Naive thymus-derived CD4-positive, alpha-beta T cell (primary cell): ENCODE measurements around the gene DUX4. TPM values are rescaled to one million over a fixed set of nuclear protein-coding genes. Genes with fewer than 3 reads are reported as not detected.
"Not testable (repeated sequence)": the region's sequence is repeated elsewhere in the genome, so short reads cannot be mapped to it uniquely, and the experiment has no call there.

Source experiments
- ATAC-seq: fragments of 150-1000 bp; cut with Tn5 transposase; 2 replicates; pipeline ENCODE4 v1.10.0; 2021; ENCODE audit warnings: mild to moderate bottlenecking, moderate library complexity
- CTCF ChIA-PET: fragments of 350-600 bp; sonication (Branson Sonifier 250); formaldehyde crosslinking; loops from one replicate; lab custom pipeline; 2021; ENCODE audit warnings: antibody characterized with exemption; lab: Charles Lee
- POLR2A ChIA-PET: fragments of 350-600 bp; sonication (Branson Sonifier 250); formaldehyde crosslinking; loops from one replicate; lab custom pipeline; 2021; ENCODE audit warnings: antibody characterized with exemption, inconsistent platforms; lab: Charles Lee
- DNase-seq, 9 donors: peaks; one replicate each; pipeline versions ENCODE4 v3.0.0 to v3.0.0-alpha.2; 2020 to 2022; ENCODE audit warnings: mixed read lengths in 1 of 9
- H3K27ac ChIP-seq: one replicate; pipeline ENCODE4 v1.7.0; 2013; ENCODE audit warnings: mild to moderate bottlenecking, low read depth, low read length, moderate library complexity
- H3K27me3 ChIP-seq, 2 donors: one replicate each; pipeline ENCODE4 v1.7.0; 2013; ENCODE audit warnings: low read length in 2 of 2, mild to moderate bottlenecking in 2 of 2, moderate library complexity in 2 of 2; ENCODE audit not compliant: control insufficient read depth in 2 of 2, insufficient read depth in 2 of 2
- H3K36me3 ChIP-seq, 3 experiments: 1 replicate in 2 of 3; 2 replicates in 1 of 3; pipeline ENCODE4 v1.7.0; 2013; ENCODE audit warnings: low read length in 3 of 3, mild to moderate bottlenecking in 3 of 3, moderate library complexity in 1 of 3; ENCODE audit not compliant: insufficient read depth in 3 of 3, control insufficient read depth in 2 of 3
- H3K4me1 ChIP-seq, 2 donors: one replicate each; pipeline ENCODE4 v1.7.0; 2013; ENCODE audit warnings: low read length in 2 of 2, mild to moderate bottlenecking in 2 of 2, moderate library complexity in 1 of 2; ENCODE audit not compliant: control insufficient read depth in 2 of 2, insufficient read depth in 2 of 2
- H3K4me3 ChIP-seq: 2 replicates; pipeline ENCODE4 v1.7.0; 2013; ENCODE audit warnings: mild to moderate bottlenecking, low read length
- H3K9me3 ChIP-seq, 3 experiments: 1 replicate in 2 of 3; 2 replicates in 1 of 3; pipeline ENCODE4 v1.7.0; 2013; ENCODE audit warnings: low read length in 3 of 3; ENCODE audit not compliant: control insufficient read depth in 2 of 3
- H3K27ac Mint-ChIP-seq, 9 donors: one replicate each; pipeline ENCODE4 v1.8.0; 2020 to 2022; ENCODE audit warnings: mixed read lengths in 9 of 9, mild to moderate bottlenecking in 8 of 9, moderate library complexity in 5 of 9, inconsistent platforms in 2 of 9
- H3K27me3 Mint-ChIP-seq, 5 donors: one replicate each; pipeline ENCODE4 v1.8.0; 2021 to 2022; ENCODE audit warnings: mixed read lengths in 5 of 5, mild to moderate bottlenecking in 1 of 5
- H3K36me3 Mint-ChIP-seq, 5 donors: one replicate each; pipeline ENCODE4 v1.8.0; 2020 to 2022; ENCODE audit warnings: mixed read lengths in 5 of 5, mild to moderate bottlenecking in 3 of 5, inconsistent platforms in 1 of 5
- H3K4me1 Mint-ChIP-seq, 7 donors: one replicate each; pipeline ENCODE4 v1.8.0; 2020 to 2022; ENCODE audit warnings: mixed read lengths in 7 of 7, mild to moderate bottlenecking in 3 of 7, inconsistent platforms in 1 of 7
- H3K4me3 Mint-ChIP-seq, 10 donors: one replicate each; pipeline ENCODE4 v1.8.0; 2020 to 2022; ENCODE audit warnings: mild to moderate bottlenecking in 10 of 10, mixed read lengths in 10 of 10, moderate library complexity in 6 of 10, inconsistent platforms in 2 of 10
- H3K9me3 Mint-ChIP-seq, 11 donors: one replicate each; pipeline ENCODE4 v1.8.0; 2020 to 2022; ENCODE audit warnings: mixed read lengths in 11 of 11, mild to moderate bottlenecking in 4 of 11, inconsistent platforms in 1 of 11, moderate library complexity in 1 of 11
- intact Hi-C, 2 donors: fragments of 100-400 bp; cut with micrococcal nuclease; formaldehyde crosslinking; loops; one replicate each; pipeline ENCODE4 v1.15.1; 2023
- polyA plus RNA-seq, 2 donors: library from polyadenylated mRNA; unstranded; fragments of 300-500 nt; fragmentation: Illumina TruSeq; gene quantifications; one replicate each; pipeline ENCODE4 v1.2.3, GENCODE V29; 2021
- total RNA-seq, 6 experiments: library from RNA in 5 of 6; stranded (reverse) in 5 of 6; gene quantifications; 1 replicate in 5 of 6; 2 replicates in 1 of 6; pipeline ENCODE4 v1.2.3 and lab custom pipeline; 2021 to 2026

DUX4 gene
- total and polyA plus RNA-seq, 7 experiments from 2014 or later, result not detected

GRCh38 chr4:190180947-190181346 lies 7.4 kb downstream of the DUX4 start:
- DNase-seq, CTCF ChIA-PET: not testable (repeated sequence)

GRCh38 chr4:190181481-190182100 lies 8.0 kb downstream of the DUX4 start:
- H3K36me3 Mint-ChIP-seq, H3K4me1 ChIP-seq, H3K36me3 ChIP-seq, POLR2A ChIA-PET, CTCF ChIA-PET, ATAC-seq, H3K4me3 ChIP-seq, intact Hi-C loops, H3K4me1 Mint-ChIP-seq, H3K27me3 ChIP-seq, H3K9me3 ChIP-seq, H3K27ac ChIP-seq, H3K27ac Mint-ChIP-seq, H3K4me3 Mint-ChIP-seq, H3K27me3 Mint-ChIP-seq: not testable (repeated sequence)
- DNase-seq, result peak in 1 of 9 donors; percentile 8
- H3K9me3 Mint-ChIP-seq, result peaks cover 0 to 13% (median 6%) of the 10 kb centered on the region in 11 donors

More at GRCh38 chr4:190180947-190181346, 7.4 kb downstream of the DUX4 start:
- H3K36me3 Mint-ChIP-seq, H3K27me3 ChIP-seq, H3K4me1 Mint-ChIP-seq, H3K36me3 ChIP-seq, H3K9me3 ChIP-seq, H3K27me3 Mint-ChIP-seq, POLR2A ChIA-PET, H3K4me3 ChIP-seq, H3K27ac Mint-ChIP-seq, H3K27ac ChIP-seq, H3K4me3 Mint-ChIP-seq, intact Hi-C loops, H3K4me1 ChIP-seq: not testable (repeated sequence)
- H3K9me3 Mint-ChIP-seq, result peaks cover 0 to 13% (median 6%) of the 10 kb centered on the region in 11 donors
- ATAC-seq, result peak; percentile 26

GRCh38 chr4:190203510-190203909 lies 29.9 kb downstream of the DUX4 start:
- not testable (repeated sequence) for H3K27me3 Mint-ChIP-seq, H3K27ac ChIP-seq

More at GRCh38 chr4:190203510-190203909, 29.9 kb downstream of the DUX4 start:
- POLR2A ChIA-PET, H3K9me3 ChIP-seq, intact Hi-C loops, H3K4me3 Mint-ChIP-seq, H3K27ac Mint-ChIP-seq, H3K4me1 ChIP-seq, CTCF ChIA-PET, H3K36me3 ChIP-seq, H3K27me3 ChIP-seq, H3K36me3 Mint-ChIP-seq, H3K4me1 Mint-ChIP-seq, H3K9me3 Mint-ChIP-seq, H3K4me3 ChIP-seq, ATAC-seq: not testable (repeated sequence)
- peak in 1 of 9 donors; percentile 24 for DNase-seq

Other genes with a start within 250 kb of the DUX4 start
- 10 to 100 TPM; 45.0 to 75.0 (median 55.2) TPM for gene FRG1, start 232.9 kb upstream of the DUX4 start, total RNA-seq
- gene FRG1, start 232.9 kb upstream of the DUX4 start, polyA plus RNA-seq, result 10 to 100 TPM; 54.4 to 55.1 TPM
- not detected for gene FRG2, start 146.5 kb upstream of the DUX4 start, total RNA-seq
- not detected for gene FRG2, start 146.5 kb upstream of the DUX4 start, polyA plus RNA-seq
- not detected for gene DBET, start 109.3 kb upstream of the DUX4 start, total RNA-seq
- gene DBET, start 109.3 kb upstream of the DUX4 start, polyA plus RNA-seq, result not detected